GM18909 (cell line): ENCODE measurements around the gene GPD2.
"Not testable (repeated sequence)": the region's sequence is repeated elsewhere in the genome, so short reads cannot be mapped to it uniquely, and the experiment has no call there.

Experiments
- ATAC-seq: cut with Tn5 transposase; IDR thresholded peaks from one replicate; pipeline ENCODE4 v1.9.1; 2021; ENCODE audit warnings: mild to moderate bottlenecking; ENCODE audit not compliant: unreplicated experiment, poor library complexity

Gene GPD2

GRCh38 chr2:156471762-156472161, 35.6 kb downstream of the GPD2 start:
- no peak for ATAC-seq

GRCh38 chr2:156472686-156473085, 36.5 kb downstream of the GPD2 start:
- peak; percentile 52 for ATAC-seq

GRCh38 chr2:156473445-156473844, 37.3 kb downstream of the GPD2 start:
- ATAC-seq: no peak

GRCh38 chr2:156474401-156474800, 38.2 kb downstream of the GPD2 start:
- no peak for ATAC-seq

- ATAC-seq: no peak
These were observed 40.1 kb downstream of the GPD2 start for GRCh38 chr2:156476021-156476849.

GRCh38 chr2:156476850-156477206, 40.6 kb downstream of the GPD2 start:
- peak; percentile 76 for ATAC-seq

GRCh38 chr2:156480376-156480775, 44.2 kb downstream of the GPD2 start:
- peak; percentile 33 for ATAC-seq

GRCh38 chr2:156481312-156481711, 45.1 kb downstream of the GPD2 start:
- ATAC-seq: no peak

GRCh38 chr2:156483741-156484173, 47.6 kb downstream of the GPD2 start:
- ATAC-seq: no peak

- no peak for ATAC-seq
These were observed 50.0 kb downstream of the GPD2 start for GRCh38 chr2:156486147-156486546.

- no peak for ATAC-seq
These were observed 50.4 kb downstream of the GPD2 start for GRCh38 chr2:156486614-156487013.

GRCh38 chr2:156489195-156489594, 53.0 kb downstream of the GPD2 start:
- no peak for ATAC-seq

GRCh38 chr2:156489750-156490465, 53.7 kb downstream of the GPD2 start:
- no peak for ATAC-seq

- no peak for ATAC-seq
These were observed 54.3 kb downstream of the GPD2 start for GRCh38 chr2:156490466-156490840.

GRCh38 chr2:156491176-156491575, 55.0 kb downstream of the GPD2 start:
- no peak for ATAC-seq

GRCh38 chr2:156492979-156493378, 56.8 kb downstream of the GPD2 start:
- ATAC-seq: no peak

GRCh38 chr2:156495998-156496397, 59.8 kb downstream of the GPD2 start:
- not testable (repeated sequence) for ATAC-seq

- ATAC-seq: peak; percentile 81
These were observed 69.5 kb downstream of the GPD2 start for GRCh38 chr2:156505696-156506095.

- ATAC-seq: no peak
These were observed 74.9 kb downstream of the GPD2 start for GRCh38 chr2:156511122-156511521.

GRCh38 chr2:156511803-156512202, 75.6 kb downstream of the GPD2 start:
- peak; percentile 59 for ATAC-seq

- peak; percentile 41 for ATAC-seq
These were observed 76.3 kb downstream of the GPD2 start for GRCh38 chr2:156512451-156512850.

- ATAC-seq: no peak
These were observed 77.0 kb downstream of the GPD2 start for GRCh38 chr2:156513219-156513618.
